ENCODE data around the gene METTL15.

- TF ChIP-seq MAX (IDR thresholded peaks at IDR 0.05) = no peak
- TF ChIP-seq USF2 (IDR thresholded peaks at IDR 0.05) = no peak
- no peak for TF ChIP-seq CTCF (IDR thresholded peaks at IDR 0.05)
- no peak for TF ChIP-seq RAD21 (conservative IDR thresholded peaks at IDR 0.05 in 1 of 2, IDR thresholded peaks at IDR 0.05 in 1 of 2)
- no peak for TF ChIP-seq KDM1A (IDR thresholded peaks at IDR 0.05; ENCODE audit: low read depth)
- TF ChIP-seq EHMT2 (IDR thresholded peaks at IDR 0.05; ENCODE audit: low read depth) = no peak
- no peak for TF ChIP-seq POLR2A (IDR thresholded peaks at IDR 0.05; ENCODE audit: low read length)
- TF ChIP-seq HMGXB4 (CRISPR knock-in tag; IDR thresholded peaks at IDR 0.05; ENCODE audit: borderline replicate concordance) = no peak
- TF ChIP-seq PHF8 (IDR thresholded peaks at IDR 0.05; ENCODE audit: borderline replicate concordance, low read depth) = no peak
- TF ChIP-seq CEBPB (IDR thresholded peaks at IDR 0.05) = no peak
- TF ChIP-seq MYC (IDR thresholded peaks at IDR 0.05; ENCODE audit: borderline replicate concordance, low read length) = no peak
These were observed 115.4 kb downstream of the METTL15 start for GRCh38 chr11:28223577-28223976.
